A549 treated with ZK216348 at 1 μM for 4 hours (cell line): Measurements from ENCODE around the gene MYOT. TPM values are rescaled to one million over a fixed set of nuclear protein-coding genes. Genes with fewer than 3 reads are reported as not detected.

Source experiments
- total RNA-seq: library from RNA; stranded (reverse); fragments of 200-300 nt; extraction: Qiagen RNA extraction; gene quantifications from 5 replicates; pipeline ENCODE4 v1.2.3, GENCODE V29; 2022; ENCODE audit warnings: low read depth

MYOT gene
- not detected in 5 replicates for total RNA-seq

GRCh38 chr5:137867664-137868063 lies at the start of gene MYOT:
TSS of gene MYOT (plus strand) at chr5:137867860. CDS start at chr5:137870652, 2,792 bp downstream.

GRCh38 chr5:137888863-137889759 lies 21.5 kb downstream of the MYOT start, which contains the start of gene PKD2L2:
TSS of gene PKD2L2 (plus strand) at chr5:137889457. CDS start at chr5:137889492, 35 bp downstream.

Other genes with a start within 250 kb of the MYOT start
- gene KLHL3, start 131.8 kb upstream of the MYOT start, total RNA-seq = 0.12 to 0.38 TPM (median 0.28 TPM) in 5 replicates
- gene HNRNPA0, start 113.5 kb upstream of the MYOT start, total RNA-seq = 40.0 to 56.4 TPM (median 52.1 TPM) in 5 replicates
- not detected in 5 replicates for gene PKD2L2, start 21.6 kb downstream of the MYOT start, total RNA-seq
- 11.5 to 14.9 TPM (median 13.0 TPM) in 5 replicates for gene FAM13B, start 165.2 kb downstream of the MYOT start, total RNA-seq
- not detected in 5 replicates for gene WNT8A, start 216.2 kb downstream of the MYOT start, total RNA-seq